K562 (cell line): ENCODE data around the gene INSR. TPM values are rescaled to one million over a fixed set of nuclear protein-coding genes. Genes with fewer than 3 reads are reported as not detected.

Experiments
- ATAC-seq: fragments of 200-7000 bp; cut with Tn5 transposase; 3 replicates; pipeline ENCODE4 v1.9.1; 2020; ENCODE audit warnings: moderate library complexity
- BruUV-seq: library from RNA; stranded (reverse); fragments of 400-500 nt; replicated peaks from 2 replicates; lab custom pipeline; 2021; lab: Mats Ljungman, UMichigan
- CTCF ChIA-PET: fragments of 300-600 bp; formaldehyde crosslinking; extraction: SDS; loops from one replicate; lab custom pipeline; 2021; ENCODE audit warnings: low intra/inter-chr PET ratio; lab: Yijun Ruan, JAX
- POLR2A ChIA-PET: fragments of 300-600, 350-650 bp; sonication (Branson Sonifier 250); formaldehyde crosslinking; extraction: SDS; loops from one replicate; lab custom pipeline; 2021; ENCODE audit warnings: antibody characterized with exemption, inconsistent platforms; lab: Yijun Ruan, JAX
- DNase-seq, 4 experiments: peaks; one replicate each; pipeline versions ENCODE4 v3.0.0 to v3.0.0-alpha.2; 2011 to 2018; ENCODE audit warnings: low spot score in 3 of 4, mixed read lengths in 3 of 4; ENCODE audit errors: extremely low read depth in 1 of 4
- FAIRE-seq: peaks from 2 replicates; lab custom pipeline; 2011; peaks lifted over from hg19 to GRCh38; lab: Jason Lieb, UNC
- H2AFZ ChIP-seq: 2 replicates; pipeline ENCODE4 v1.6.0; 2011; ENCODE audit warnings: low read depth, low read length, control low read depth, inconsistent platforms
- H3K27ac ChIP-seq: fragments of 200-600 bp; 3 replicates; pipeline ENCODE4 v1.8.0; 2011; ENCODE audit warnings: low read depth, mild to moderate bottlenecking, control low read depth, inconsistent platforms, low read length, moderate library complexity, mixed read lengths; ENCODE audit errors: extremely low read depth
- H3K27me3 ChIP-seq, 2 experiments: fragments of 300-600 bp in 1 of 2; 2 replicates in 1 of 2; 3 replicates in 1 of 2; pipeline versions ENCODE4 v1.6.0 to v1.8.0; 2011; ENCODE audit warnings: inconsistent platforms in 2 of 2, low read length in 2 of 2, mild to moderate bottlenecking in 1 of 2, mixed read lengths in 1 of 2, moderate library complexity in 1 of 2; ENCODE audit not compliant: control insufficient read depth in 2 of 2, insufficient read depth in 2 of 2
- H3K36me3 ChIP-seq: fragments of 300-600 bp; 3 replicates; pipeline ENCODE4 v1.8.0; 2011; ENCODE audit warnings: mild to moderate bottlenecking, low read length, inconsistent platforms; ENCODE audit not compliant: control insufficient read depth, insufficient read depth
- H3K4me1 ChIP-seq, 2 experiments: fragments of 200-600 bp in 1 of 2; replicated peaks in 1 of 2; 2 replicates in 1 of 2; 3 replicates in 1 of 2; pipeline versions ENCODE4 v1.5.1 to v1.8.0; 2011; ENCODE audit warnings: inconsistent platforms in 2 of 2, low read length in 2 of 2, mild to moderate bottlenecking in 1 of 2, mixed read lengths in 1 of 2, moderate library complexity in 1 of 2; ENCODE audit not compliant: control insufficient read depth in 2 of 2, insufficient read depth in 2 of 2
- H3K4me2 ChIP-seq: 2 replicates; pipeline ENCODE4 v1.6.1; 2011; ENCODE audit warnings: low read length, control low read depth, inconsistent platforms, mixed read lengths; ENCODE audit not compliant: insufficient read depth
- H3K4me3 ChIP-seq: fragments of 200-600 bp; sonication (generic), shearing (Covaris generic); 2 replicates; pipeline ENCODE4 v1.5.1; 2016; ENCODE audit warnings: control low read depth, inconsistent platforms
- H3K79me2 ChIP-seq: fragments of 200-600 bp; 3 replicates; pipeline ENCODE4 v1.8.0; 2011; ENCODE audit warnings: low read length, inconsistent platforms; ENCODE audit not compliant: control insufficient read depth, insufficient read depth
- H3K9ac ChIP-seq, 2 experiments: 2 replicates each; pipeline versions ENCODE4 v1.6.0 to v1.6.1; 2011; ENCODE audit warnings: low read depth in 2 of 2, low read length in 2 of 2, control low read depth in 1 of 2, inconsistent platforms in 1 of 2, mild to moderate bottlenecking in 1 of 2, mixed read lengths in 1 of 2; ENCODE audit not compliant: insufficient read depth in 1 of 2
- H3K9me1 ChIP-seq: one replicate; pipeline ENCODE4 v1.6.0; 2011; ENCODE audit warnings: inconsistent platforms, mild to moderate bottlenecking, low read length, moderate library complexity; ENCODE audit not compliant: control insufficient read depth, insufficient read depth
- H3K9me3 ChIP-seq: replicated peaks from 2 replicates; pipeline ENCODE4 v1.5.1; 2011; ENCODE audit warnings: low read depth, low read length, inconsistent platforms; ENCODE audit not compliant: control insufficient read depth, insufficient read depth
- H4K20me1 ChIP-seq: replicated peaks from 2 replicates; pipeline ENCODE4 v1.6.1; 2011; ENCODE audit warnings: low read length, inconsistent platforms, mixed read lengths; ENCODE audit not compliant: control insufficient read depth, insufficient read depth
- ARID3A ChIP-seq: IDR thresholded peaks from 2 replicates; pipeline ENCODE4 v1.6.1; 2012; ENCODE audit warnings: low read depth, low read length, improper control_type of control experiment, borderline replicate concordance
- BCOR ChIP-seq: fragments of 450-650 bp; IDR thresholded peaks from 2 replicates; pipeline ENCODE4 v1.6.1; 2016
- CEBPG ChIP-seq, 3 experiments: fragments of 200-800 bp in 1 of 3; sonication (Bioruptor generic) in 1 of 3; sonication (generic) in 1 of 3; formaldehyde crosslinking in 1 of 3; IDR thresholded peaks in 2 of 3; conservative IDR thresholded peaks in 1 of 3; 2 replicates each; pipeline versions ENCODE4 v1.6.1 to v1.8.0; 2016 to 2022; ENCODE audit warnings: missing compliant biosample characterization in 2 of 3, missing genetic modification characterization in 2 of 3, mild to moderate bottlenecking in 1 of 3, missing genetic modification reagents in 1 of 3
- CHD1 ChIP-seq: fragments of 200-600 bp; sonication (generic); IDR thresholded peaks from one replicate; pipeline ENCODE4 v1.6.1; 2012; ENCODE audit warnings: mild to moderate bottlenecking, moderate library complexity, low read length, inconsistent platforms
- ELK3 ChIP-seq: fragments of 450-650 bp; formaldehyde crosslinking; IDR thresholded peaks from 2 replicates; pipeline ENCODE4 v1.4.0; 2020; ENCODE audit warnings: mild to moderate bottlenecking
- LEF1 ChIP-seq: fragments of 450-650 bp; IDR thresholded peaks from 2 replicates; pipeline ENCODE4 v1.6.1; 2016; ENCODE audit warnings: mild to moderate bottlenecking
- NELFE ChIP-seq: IDR thresholded peaks from 2 replicates; pipeline ENCODE4 v1.6.1; 2011; ENCODE audit warnings: mild to moderate bottlenecking; ENCODE audit not compliant: insufficient read depth, insufficient read length
- NR0B1 ChIP-seq: fragments of 450-650 bp; IDR thresholded peaks from one replicate; pipeline ENCODE4 v1.6.1; 2018; ENCODE audit warnings: mild to moderate bottlenecking, moderate library complexity; ENCODE audit not compliant: partially characterized antibody
- RBM34 ChIP-seq: fragments of 200-400 bp; formaldehyde crosslinking; IDR thresholded peaks from 2 replicates; pipeline ENCODE4 v1.6.1; 2018; ENCODE audit warnings: low read length, borderline replicate concordance; ENCODE audit not compliant: insufficient read depth
- SAFB ChIP-seq: fragments of 200-400 bp; formaldehyde crosslinking; IDR thresholded peaks from 2 replicates; pipeline ENCODE4 v1.6.1; 2017; ENCODE audit warnings: low read depth, low read length, borderline replicate concordance
- SMARCA4 ChIP-seq: fragments of 450-650 bp; IDR thresholded peaks from 2 replicates; pipeline ENCODE4 v1.6.1; 2016
- ZNF347 ChIP-seq: fragments of 450-650 bp; formaldehyde crosslinking; IDR thresholded peaks from 2 replicates; pipeline ENCODE4 v1.4.0; 2020; ENCODE audit warnings: low read depth, mild to moderate bottlenecking, moderate library complexity
- ZNF589 ChIP-seq: fragments of 200-800 bp; sonication (Bioruptor generic); IDR thresholded peaks from 2 replicates; pipeline ENCODE4 v1.6.1; 2016; ENCODE audit warnings: low read depth, missing genetic modification characterization, missing compliant biosample characterization
- ZNF778 ChIP-seq: fragments of 450-650 bp; formaldehyde crosslinking; IDR thresholded peaks from 2 replicates; pipeline ENCODE4 v1.4.0; 2020; ENCODE audit warnings: mild to moderate bottlenecking, moderate library complexity
- WGBS: fragments of 100-300 bp; shearing (Covaris generic); methylation state at CpG from one replicate; pipeline ENCODE4 v1.1.6; 2016; ENCODE audit warnings: low coverage, mixed read lengths; ENCODE audit not compliant: insufficient coverage; ENCODE audit errors: missing lambda C conversion rate; 5-methylcytosine and 5-hydroxymethylcytosine counted together
- in situ Hi-C: fragments of 300-500 bp; cut with MboI; formaldehyde crosslinking; loops from 4 replicates; pipeline ENCODE4 v1.15.0; 2018; ENCODE audit warnings: inconsistent platforms, mixed read lengths
- intact Hi-C: fragments of 100-400 bp; cut with micrococcal nuclease; formaldehyde crosslinking; loops from 2 replicates; pipeline ENCODE4 v1.14.2; 2022
- polyA plus RNA-seq, 8 experiments: library from polyadenylated mRNA; depleted of rRNA in 4 of 8; stranded (reverse) in 5 of 8; unstranded in 3 of 8; fragments of >200 nt; fragmentation: Nextera tagmentation in 2 of 8; fragmentation: Illumina TruSeq in 1 of 8; extraction: Ambion mirVana in 2 of 8; extraction: Trizol in 1 of 8; gene quantifications; 2 replicates each; pipeline versions ENCODE4 v1.2.1 to v1.2.3, GENCODE V29; 2011 to 2014; ENCODE audit warnings: inconsistent platforms in 1 of 8, missing spikeins in 1 of 8
- total RNA-seq, 7 experiments: library from RNA; depleted of rRNA in 6 of 7; stranded (reverse); fragments of >200 nt in 6 of 7; fragmentation: Illumina TruSeq in 2 of 7; extraction: Trizol in 2 of 7; gene quantifications; 2 replicates each; pipeline versions ENCODE4 v1.2.1 to v1.2.3, GENCODE V29; 2011 to 2021; ENCODE audit warnings: low replicate concordance in 1 of 7
- TF ChIP-seq, protein P1 (sequence below): IDR thresholded peaks from 2 replicates; pipeline ENCODE4 v1.6.1; 2011; ENCODE audit not compliant: insufficient read length; ENCODE audit errors: extremely low read depth

The INSR gene
- total and polyA plus RNA-seq, 9 of the 15 experiments (the other 6 are each of a cell fraction or from before 2014, with no cell fraction given): 0.04 to 0.88 (median 0.41) TPM

- TF ChIP-seq RBM34 (no peak), NR0B1 (no peak), ZNF589 (no peak), SAFB (no peak), ARID3A (no peak)
- TF ChIP-seq, protein P1, sequence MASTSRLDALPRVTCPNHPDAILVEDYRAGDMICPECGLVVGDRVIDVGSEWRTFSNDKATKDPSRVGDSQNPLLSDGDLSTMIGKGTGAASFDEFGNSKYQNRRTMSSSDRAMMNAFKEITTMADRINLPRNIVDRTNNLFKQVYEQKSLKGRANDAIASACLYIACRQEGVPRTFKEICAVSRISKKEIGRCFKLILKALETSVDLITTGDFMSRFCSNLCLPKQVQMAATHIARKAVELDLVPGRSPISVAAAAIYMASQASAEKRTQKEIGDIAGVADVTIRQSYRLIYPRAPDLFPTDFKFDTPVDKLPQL: no peak
Measured at GRCh38 chr19:7120499-7120898, 173.7 kb downstream of the INSR start (continued).

DNA sequence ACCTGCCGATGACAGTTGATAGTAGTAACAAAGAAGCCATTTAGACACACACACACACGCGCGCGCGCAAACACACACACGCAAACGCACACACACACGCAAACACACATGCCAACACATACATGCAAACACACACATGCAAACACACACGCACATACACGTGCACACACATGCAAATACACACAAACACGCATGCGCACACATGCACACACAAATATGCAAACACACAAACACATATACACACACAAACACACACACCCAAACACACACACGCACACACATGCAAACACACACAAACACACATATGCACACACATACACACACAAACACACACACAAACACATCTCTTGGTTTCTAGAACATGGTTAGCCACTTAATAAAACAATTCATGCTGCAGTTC is 174.6 kb downstream of the INSR start:
- no peaks in the 10 kb centered on the region for H3K36me3 ChIP-seq
- FAIRE-seq (no peak), DNase-seq (no peak), ATAC-seq (no peak)
- H3K27me3 ChIP-seq: peaks cover 15 to 49% of the 10 kb centered on the region in 2 experiments; a peak in 4 of 5 replicates
- no peaks in the 10 kb centered on the region for H4K20me1 ChIP-seq
- H3K4me1 ChIP-seq: no peaks in the 10 kb centered on the region
- no TSS peak for BruUV-seq
- CTCF ChIA-PET: no interaction called here
- no peaks in the 10 kb centered on the region for H3K9me1 ChIP-seq
- H3K9ac ChIP-seq: no peak overlapping the region
- H3K4me3 ChIP-seq: no peak overlapping the region
- no peak overlapping the region for H2AFZ ChIP-seq
- POLR2A ChIA-PET: no interaction called here
- no peak overlapping the region for H3K4me2 ChIP-seq
- no peaks in the 10 kb centered on the region for H3K79me2 ChIP-seq
- 57% methylated on average over 13 of the region's 14 CpGs for WGBS
- no peak overlapping the region for H3K27ac ChIP-seq
- no peaks in the 10 kb centered on the region for H3K9me3 ChIP-seq
- in situ Hi-C loops: no loop called here
- intact Hi-C loops: no loop called here
- TF ChIP-seq NELFE: no peak
- no peak for TF ChIP-seq CHD1
- TF ChIP-seq BCOR: no peak
- TF ChIP-seq CEBPG (CRISPR knock-in tag; IDR thresholded peaks at IDR 0.05): no peak
- no peak for TF ChIP-seq CEBPG (tag; conservative IDR thresholded peaks at IDR 0.05 in 1 of 2, IDR thresholded peaks at IDR 0.05 in 1 of 2)
- no peak for TF ChIP-seq ZNF347 (CRISPR knock-in tag)
- TF ChIP-seq LEF1: no peak
- no peak for TF ChIP-seq ZNF778
- TF ChIP-seq ELK3: no peak
- TF ChIP-seq SMARCA4: no peak
